Measurements from ENCODE around the gene ZNF668. TPM values are rescaled to one million over a fixed set of nuclear protein-coding genes. Genes with fewer than 3 reads are reported as not detected.

ZNF668 gene
- total and polyA plus RNA-seq, 2 of the 13 experiments (the other 11 are each of a cell fraction or from before 2014, with no cell fraction given), result 3.8 to 9.8 TPM

- TF ChIP-seq PLSCR1 (CRISPR knock-in tag; IDR thresholded peaks at IDR 0.05; ENCODE audit: borderline replicate concordance), result peak; percentile 80; the same call in 1 of the 2 replicates
- peak; percentile 71; the same call in 1 of the 2 replicates for TF ChIP-seq GFI1 (CRISPR knock-in tag; IDR thresholded peaks at IDR 0.05; ENCODE audit: borderline replicate concordance)
- TF ChIP-seq ZNF136 (CRISPR knock-in tag; IDR thresholded peaks at IDR 0.05; ENCODE audit: low read depth), result peak; percentile 99
- TF ChIP-seq HMG20B (CRISPR knock-in tag; conservative IDR thresholded peaks at IDR 0.05), result peak; percentile 71; the same call in 1 of the 2 replicates
- TF ChIP-seq YEATS4 (CRISPR knock-in tag; IDR thresholded peaks at IDR 0.05; ENCODE audit: borderline replicate concordance), result peak; percentile 96
- TF ChIP-seq ZNF788 (CRISPR knock-in tag; IDR thresholded peaks at IDR 0.05; ENCODE audit: borderline replicate concordance), result peak; percentile 98
- TF ChIP-seq, protein P1, sequence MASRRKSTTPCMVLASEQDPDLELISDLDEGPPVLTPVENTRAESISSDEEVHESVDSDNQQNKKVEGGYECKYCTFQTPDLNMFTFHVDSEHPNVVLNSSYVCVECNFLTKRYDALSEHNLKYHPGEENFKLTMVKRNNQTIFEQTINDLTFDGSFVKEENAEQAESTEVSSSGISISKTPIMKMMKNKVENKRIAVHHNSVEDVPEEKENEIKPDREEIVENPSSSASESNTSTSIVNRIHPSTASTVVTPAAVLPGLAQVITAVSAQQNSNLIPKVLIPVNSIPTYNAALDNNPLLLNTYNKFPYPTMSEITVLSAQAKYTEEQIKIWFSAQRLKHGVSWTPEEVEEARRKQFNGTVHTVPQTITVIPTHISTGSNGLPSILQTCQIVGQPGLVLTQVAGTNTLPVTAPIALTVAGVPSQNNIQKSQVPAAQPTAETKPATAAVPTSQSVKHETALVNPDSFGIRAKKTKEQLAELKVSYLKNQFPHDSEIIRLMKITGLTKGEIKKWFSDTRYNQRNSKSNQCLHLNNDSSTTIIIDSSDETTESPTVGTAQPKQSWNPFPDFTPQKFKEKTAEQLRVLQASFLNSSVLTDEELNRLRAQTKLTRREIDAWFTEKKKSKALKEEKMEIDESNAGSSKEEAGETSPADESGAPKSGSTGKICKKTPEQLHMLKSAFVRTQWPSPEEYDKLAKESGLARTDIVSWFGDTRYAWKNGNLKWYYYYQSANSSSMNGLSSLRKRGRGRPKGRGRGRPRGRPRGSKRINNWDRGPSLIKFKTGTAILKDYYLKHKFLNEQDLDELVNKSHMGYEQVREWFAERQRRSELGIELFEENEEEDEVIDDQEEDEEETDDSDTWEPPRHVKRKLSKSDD (CRISPR knock-in tag; IDR thresholded peaks at IDR 0.05; ENCODE audit: low read depth), result peak; percentile 87
- TF ChIP-seq FOXC1 (CRISPR knock-in tag; IDR thresholded peaks at IDR 0.05; ENCODE audit: borderline replicate concordance), result peak; percentile 99
- TF ChIP-seq ZNF407 (CRISPR knock-in tag; IDR thresholded peaks at IDR 0.05; ENCODE audit: not compliant biosample characterization), result peak; percentile 59
- TF ChIP-seq ZBTB39 (CRISPR knock-in tag; IDR thresholded peaks at IDR 0.05), result peak; percentile 75; the same call in 1 of the 2 replicates
- TF ChIP-seq TCF12 (IDR thresholded peaks at IDR 0.05), result no peak
- TF ChIP-seq TCF12 (CRISPR knock-in tag; IDR thresholded peaks at IDR 0.05), result peak; percentile 97
- peak; percentile 92 for TF ChIP-seq ZNF556 (CRISPR knock-in tag; IDR thresholded peaks at IDR 0.05; ENCODE audit: borderline replicate concordance)
- peak; percentile 91 for TF ChIP-seq FOXO1 (CRISPR knock-in tag; IDR thresholded peaks at IDR 0.05)
- no peak for TF ChIP-seq IKZF1 (IDR thresholded peaks at IDR 0.05)
- no peak; the same call in 1 of the 2 replicates for TF ChIP-seq XBP1 (CRISPR knock-in tag; IDR thresholded peaks at IDR 0.05)
These were observed 31.7 kb upstream of the ZNF668 start (continued) for GRCh38 chr16:31105677-31106213.

Measured in HepG2 (cell line).